Activated CD4-positive, alpha-beta T cell treated with anti-CD3 and anti-CD28 coated beads, Interleukin-2, amount 50 U/mL, for 4 hours (primary cell): Measurements from ENCODE around the gene CNTD1.
A peak's percentile ranks its signal among the peaks of the same experiment; 100 is the strongest.

Source experiments
- DNase-seq, 2 experiments: peaks; one replicate each; pipeline ENCODE4 v3.0.0-alpha.2; 2020

Gene CNTD1

GRCh38 chr17:42779936-42780850 is 18.5 kb upstream of the CNTD1 start, which contains the start of gene WNK4:
Gene WNK4 (plus strand): TSS chr17:42780610. CDS start chr17:42780699, 89 bp downstream.
- no peak for DNase-seq

GRCh38 chr17:42780851-42781638 is 17.6 kb upstream of the CNTD1 start:
- DNase-seq = no peak

GRCh38 chr17:42781639-42782165 is 17.0 kb upstream of the CNTD1 start:
- DNase-seq = no peak

- no peak for DNase-seq
Measured at GRCh38 chr17:42782166-42783061, 16.2 kb upstream of the CNTD1 start.

- no peak for DNase-seq
Measured at GRCh38 chr17:42783062-42783790, 15.4 kb upstream of the CNTD1 start.

GRCh38 chr17:42783791-42784138 is 14.9 kb upstream of the CNTD1 start:
- DNase-seq = no peak

- no peak for DNase-seq
Measured at GRCh38 chr17:42784409-42784808, 14.3 kb upstream of the CNTD1 start.

- peak; percentile 28 to 31 for DNase-seq
Measured at GRCh38 chr17:42784811-42785592, 13.7 kb upstream of the CNTD1 start.

- DNase-seq = no peak
Measured at GRCh38 chr17:42787266-42787665, 11.4 kb upstream of the CNTD1 start.

- no peak for DNase-seq
Measured at GRCh38 chr17:42791948-42792347, 6.7 kb upstream of the CNTD1 start.

GRCh38 chr17:42792545-42792944 is 6.1 kb upstream of the CNTD1 start:
- DNase-seq = no peak

- DNase-seq = no peak
Measured at GRCh38 chr17:42795061-42795460, 3.6 kb upstream of the CNTD1 start.

- no peak for DNase-seq
Measured at GRCh38 chr17:42795465-42795864, 3.2 kb upstream of the CNTD1 start.

GRCh38 chr17:42796066-42796758 is 2.4 kb upstream of the CNTD1 start:
- DNase-seq = no peak

- DNase-seq = no peak
Measured at GRCh38 chr17:42797067-42798007, 1.3 kb upstream of the CNTD1 start.

GRCh38 chr17:42798011-42798382 is 664 bp upstream of the CNTD1 start:
- DNase-seq = no peak

- no peak for DNase-seq
Measured at GRCh38 chr17:42803074-42803883, 4.6 kb downstream of the CNTD1 start.

- no peak for DNase-seq
Measured at GRCh38 chr17:42804918-42805367, 6.3 kb downstream of the CNTD1 start.
